Measurements from ENCODE around the gene ENC1. TPM values are rescaled to one million over a fixed set of nuclear protein-coding genes. Genes with fewer than 3 reads are reported as not detected.
A peak's percentile ranks its signal among the peaks of the same experiment; 100 is the strongest.

ENC1 gene
- total RNA-seq, 1 donor from 2014 or later, result 54.6 TPM

DNA sequence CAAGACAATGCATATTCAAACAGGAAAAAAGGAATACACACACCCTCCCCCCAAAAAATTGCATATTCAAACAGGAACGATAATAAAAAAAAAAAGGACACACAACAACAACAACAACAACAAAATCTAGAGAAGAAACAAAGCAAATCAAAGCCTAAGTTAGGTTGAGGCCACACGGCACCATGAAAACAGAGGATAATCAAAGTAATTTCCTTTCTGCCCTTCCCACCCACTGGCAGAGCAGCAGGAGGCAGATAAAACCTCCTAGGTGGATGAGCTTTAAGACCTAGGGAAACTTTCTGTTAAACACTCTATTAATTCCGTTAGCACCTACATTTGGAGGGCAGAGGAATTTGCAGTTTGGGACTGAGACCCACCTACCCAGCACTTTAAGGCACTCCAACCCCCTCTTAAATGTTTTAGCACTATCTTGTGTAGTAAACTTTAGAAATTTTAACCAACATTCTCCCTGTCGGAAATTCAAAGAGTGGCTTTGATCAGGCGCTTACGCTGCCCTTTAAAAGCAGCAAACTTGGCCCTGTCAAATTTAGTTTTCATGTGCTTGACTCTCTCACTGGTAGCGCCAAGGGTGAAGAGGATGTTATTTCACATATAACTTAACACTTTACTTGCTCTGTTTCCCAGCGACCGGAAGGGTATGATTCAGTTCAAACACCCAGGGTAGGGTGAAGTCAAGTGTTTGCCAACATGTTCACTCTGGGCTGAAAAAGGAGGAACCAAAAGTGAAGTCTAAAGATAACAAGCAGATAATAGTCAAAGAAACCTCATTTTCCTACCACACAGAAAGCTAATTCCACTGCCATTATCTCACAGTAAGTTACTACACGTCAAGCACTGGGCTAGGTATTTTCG, 9.2 kb downstream of the ENC1 start:
- peak; percentile 46 for DNase-seq

DNA sequence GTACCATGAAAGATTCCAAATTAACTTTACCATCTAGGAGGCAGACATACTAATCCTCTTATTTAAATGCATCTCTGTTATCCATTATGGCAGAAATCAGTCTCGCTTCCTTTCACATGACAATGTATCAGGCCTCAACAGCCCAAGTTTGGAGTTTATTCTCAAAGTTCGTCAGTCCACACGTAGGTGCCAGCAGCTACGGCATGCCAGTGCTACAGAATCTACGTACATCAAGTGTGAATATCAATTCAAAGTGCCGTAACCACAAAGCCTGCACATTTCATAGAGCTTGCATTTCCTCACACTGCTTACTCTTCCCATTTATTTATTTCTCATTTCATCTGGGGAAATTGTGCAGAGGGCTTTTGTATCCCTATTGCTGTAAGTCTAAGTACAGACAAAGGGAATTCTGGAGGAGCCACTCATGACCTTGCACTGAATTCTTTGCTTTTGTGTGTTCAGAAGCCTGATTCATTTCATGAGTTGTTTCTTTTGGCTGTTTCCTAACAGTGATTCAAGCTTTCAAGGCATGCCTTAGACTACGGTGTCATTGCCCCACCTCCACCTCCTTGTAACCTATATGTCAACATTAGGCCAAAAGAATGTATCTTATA, 10.0 kb downstream of the ENC1 start:
- DNase-seq, result peak; percentile 71

DNA sequence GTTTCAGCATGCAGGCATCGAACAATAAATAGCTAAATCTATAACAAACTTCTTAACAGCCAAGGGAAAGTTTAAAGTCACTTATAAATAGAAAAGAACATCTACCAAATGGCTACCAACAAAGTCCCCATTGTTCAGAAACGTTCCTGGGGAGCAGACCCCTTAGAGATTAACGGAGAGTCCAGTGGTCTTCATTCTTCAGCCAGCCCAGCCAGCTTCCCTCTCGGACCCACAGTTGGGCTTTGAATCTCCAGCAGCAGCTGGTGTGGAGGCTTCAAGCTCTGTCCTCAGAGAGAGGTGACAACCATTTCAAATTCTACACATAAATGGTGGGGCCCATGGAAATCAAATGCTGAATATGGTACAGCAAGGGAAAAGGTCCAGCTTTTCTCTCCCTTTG, 11.2 kb downstream of the ENC1 start:
- DNase-seq, result peak; percentile 87

DNA sequence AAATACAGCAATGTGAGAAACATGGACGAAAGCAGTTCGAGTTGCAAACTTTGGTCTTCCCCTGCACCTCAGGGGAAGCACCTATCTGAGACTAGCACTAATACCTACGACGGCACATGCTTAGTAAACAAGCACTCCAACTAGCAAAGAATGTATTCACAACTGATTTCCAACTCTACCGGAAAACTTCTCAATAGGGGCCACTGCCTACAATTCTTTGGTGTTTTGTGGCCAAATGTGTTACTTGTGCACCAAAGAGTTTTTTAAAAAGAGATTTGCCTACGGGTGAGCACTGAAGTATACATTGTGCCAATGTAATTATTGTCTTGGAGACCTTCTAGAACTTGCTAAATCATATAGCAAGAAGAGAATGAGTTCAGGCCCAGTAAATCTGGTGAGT, 12.2 kb downstream of the ENC1 start:
- no peak for DNase-seq

DNA sequence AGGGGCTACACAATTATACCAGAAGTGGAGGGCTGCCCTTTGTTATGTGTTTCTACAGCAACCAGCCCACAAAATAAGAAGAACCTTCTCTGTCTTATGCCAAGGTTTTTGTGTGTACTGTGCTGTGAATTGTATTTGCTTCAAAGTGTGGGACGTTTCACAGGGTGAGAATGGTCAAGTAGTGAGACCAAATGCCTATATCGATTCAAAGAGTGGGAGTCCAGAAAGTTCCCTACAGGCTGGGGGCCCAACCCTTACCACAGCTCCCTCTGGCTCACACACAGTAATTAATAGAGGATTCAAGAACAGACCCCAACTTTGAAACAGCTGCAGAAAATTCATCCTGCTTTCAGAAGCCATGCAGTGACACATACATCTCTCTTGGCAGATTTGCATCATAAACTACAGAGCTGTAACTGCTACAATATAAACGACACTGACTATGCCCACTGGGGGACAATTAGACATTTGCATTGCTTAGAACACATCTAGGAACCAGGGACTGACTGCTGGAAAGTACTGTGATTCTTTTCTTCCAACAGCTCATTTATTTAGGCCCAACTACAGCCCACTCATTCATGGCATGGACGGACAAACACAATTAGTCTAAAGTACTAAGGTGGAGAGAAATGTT, 12.8 kb downstream of the ENC1 start:
- DNase-seq, result peak; percentile 47

DNA sequence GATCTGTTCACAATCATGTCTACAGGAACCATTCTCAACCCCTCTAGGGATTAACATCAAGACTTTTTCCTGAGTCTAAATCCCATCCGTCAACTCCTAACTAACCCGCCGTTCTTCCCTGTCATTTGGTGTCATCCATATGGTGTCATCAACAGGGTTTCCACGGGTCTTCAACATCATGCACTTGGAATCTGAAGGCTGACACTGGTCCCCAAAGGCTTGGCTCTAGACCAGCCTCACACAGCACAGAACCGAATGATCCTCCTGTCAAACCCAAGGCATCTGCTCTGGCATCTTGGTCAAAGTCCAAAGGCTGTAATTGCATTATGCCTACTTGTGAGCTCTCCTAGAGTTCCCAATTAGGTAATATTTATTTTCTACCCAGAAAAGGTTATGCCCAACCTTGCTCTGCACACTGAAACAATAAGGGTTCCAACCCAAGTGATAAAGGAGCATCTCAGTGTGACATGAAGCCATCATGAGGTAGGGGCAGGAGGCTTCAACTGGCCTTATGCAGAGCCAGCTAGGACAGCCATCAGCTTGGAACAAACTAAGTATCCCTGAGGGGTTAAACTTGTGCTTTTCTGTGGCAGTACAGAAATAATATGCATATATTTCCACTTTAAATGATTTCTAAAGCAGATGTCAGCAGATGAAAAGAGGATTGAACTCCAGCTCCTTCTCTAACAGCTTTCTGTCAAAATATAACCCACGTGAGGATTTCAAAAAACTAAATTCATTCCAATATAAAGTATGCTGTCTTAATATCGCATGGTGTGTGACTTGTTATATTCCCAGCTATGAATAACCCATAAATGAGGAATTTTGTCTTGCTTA, 13.9 kb downstream of the ENC1 start:
- peak; percentile 63 for DNase-seq

DNA sequence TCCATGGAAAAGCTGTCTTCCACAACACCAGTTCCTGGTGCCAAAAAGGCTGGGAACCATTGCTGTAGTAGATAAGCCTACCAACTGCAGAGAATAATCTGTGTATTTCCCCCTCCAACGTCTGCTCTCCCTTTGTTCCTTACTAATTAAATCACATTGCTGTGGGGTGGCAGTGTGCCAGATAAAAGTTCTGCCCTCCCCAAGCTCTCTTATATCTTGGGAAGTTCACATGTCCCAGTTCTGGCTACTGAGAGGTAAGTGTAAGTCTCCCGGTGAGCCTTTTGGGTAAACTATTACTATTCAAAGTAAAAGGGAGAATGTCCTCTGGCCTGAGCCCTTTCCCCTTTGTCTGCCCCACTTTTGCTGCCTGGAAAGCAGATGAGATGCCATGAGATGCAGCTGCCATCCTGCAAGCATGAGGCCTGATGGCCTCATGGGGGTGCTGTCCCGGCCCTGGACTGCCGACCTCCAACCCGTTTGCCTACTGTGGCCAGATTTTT, 14.7 kb downstream of the ENC1 start:
- peak; percentile 60 for DNase-seq

DNA sequence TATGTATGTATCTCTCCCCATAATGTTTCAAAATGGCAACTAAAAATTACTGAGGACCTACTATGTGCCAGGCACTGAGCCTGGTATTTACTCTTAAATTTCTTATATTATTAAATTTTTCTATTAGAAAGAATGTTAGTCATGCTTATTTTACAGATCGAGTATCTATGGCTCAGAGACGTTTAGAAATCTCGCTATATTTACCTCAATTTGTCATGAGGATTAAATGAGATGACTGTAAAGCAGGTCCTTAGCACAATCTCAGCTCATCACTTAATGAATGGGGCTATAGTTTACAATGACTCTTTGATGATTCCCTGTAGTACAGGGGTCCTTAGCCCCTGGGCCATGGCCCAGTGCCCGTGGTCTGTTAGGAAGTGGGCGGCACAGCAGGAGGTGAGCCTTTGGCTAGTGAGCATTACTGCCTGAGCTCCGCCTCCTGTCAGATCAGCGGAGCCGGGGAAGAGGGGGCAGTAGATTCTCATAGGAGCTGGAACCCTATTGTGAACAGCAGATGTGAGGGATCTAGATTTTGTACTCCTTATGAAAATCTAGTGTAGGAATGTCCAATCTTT, 15.5 kb downstream of the ENC1 start:
- no peak for DNase-seq

DNA sequence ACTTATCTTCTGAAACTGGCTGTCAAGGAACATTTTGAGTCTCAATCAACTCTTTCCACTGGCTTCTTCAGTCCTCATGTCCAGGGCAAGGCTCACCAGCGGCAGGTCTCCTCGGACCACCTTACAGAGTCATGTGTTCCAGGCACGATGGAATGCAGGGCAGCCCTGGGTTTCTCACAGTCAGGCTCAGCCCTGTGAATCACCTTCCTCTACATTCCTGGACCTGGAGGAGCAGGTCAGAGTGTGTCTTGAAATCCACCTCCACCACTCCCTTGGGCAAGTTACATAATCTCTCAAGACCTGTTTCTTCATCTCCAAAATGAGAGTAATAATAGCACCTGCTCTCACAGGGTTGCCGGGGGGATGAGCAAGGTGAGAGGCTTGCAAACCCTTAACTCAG, 16.0 kb downstream of the ENC1 start:
- no peak for DNase-seq

DNA sequence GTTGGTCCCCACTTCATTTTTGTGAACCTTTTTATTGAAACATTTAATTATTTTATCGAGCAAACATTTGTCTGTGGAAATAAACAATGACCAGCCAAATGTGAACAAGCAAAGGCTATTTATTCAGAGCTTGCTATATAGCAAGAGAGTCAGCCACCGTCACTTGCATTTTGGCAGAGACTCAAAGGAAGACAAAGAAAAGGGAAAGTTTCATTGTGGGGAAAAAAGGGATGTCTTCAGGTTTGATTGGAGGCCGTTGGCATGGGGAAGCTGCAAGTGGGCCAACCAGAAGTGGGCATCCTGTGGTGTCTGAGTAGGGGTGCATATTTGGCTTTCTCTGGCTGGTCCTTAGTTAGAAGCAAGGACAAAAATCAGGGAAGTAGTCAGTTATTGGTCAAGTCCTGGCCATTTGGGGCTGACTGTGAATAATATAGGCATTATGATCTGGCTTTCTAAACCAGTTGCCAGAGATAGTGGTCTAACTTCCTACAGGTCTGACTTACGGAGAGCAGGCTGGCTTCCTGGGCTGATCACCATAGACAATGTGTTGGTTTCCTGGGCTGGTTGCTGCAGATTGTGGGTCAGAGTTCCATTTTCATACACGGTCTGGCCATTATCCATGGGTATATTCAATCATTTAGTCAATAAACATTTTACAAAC, 16.6 kb downstream of the ENC1 start:
- no peak for DNase-seq

DNA sequence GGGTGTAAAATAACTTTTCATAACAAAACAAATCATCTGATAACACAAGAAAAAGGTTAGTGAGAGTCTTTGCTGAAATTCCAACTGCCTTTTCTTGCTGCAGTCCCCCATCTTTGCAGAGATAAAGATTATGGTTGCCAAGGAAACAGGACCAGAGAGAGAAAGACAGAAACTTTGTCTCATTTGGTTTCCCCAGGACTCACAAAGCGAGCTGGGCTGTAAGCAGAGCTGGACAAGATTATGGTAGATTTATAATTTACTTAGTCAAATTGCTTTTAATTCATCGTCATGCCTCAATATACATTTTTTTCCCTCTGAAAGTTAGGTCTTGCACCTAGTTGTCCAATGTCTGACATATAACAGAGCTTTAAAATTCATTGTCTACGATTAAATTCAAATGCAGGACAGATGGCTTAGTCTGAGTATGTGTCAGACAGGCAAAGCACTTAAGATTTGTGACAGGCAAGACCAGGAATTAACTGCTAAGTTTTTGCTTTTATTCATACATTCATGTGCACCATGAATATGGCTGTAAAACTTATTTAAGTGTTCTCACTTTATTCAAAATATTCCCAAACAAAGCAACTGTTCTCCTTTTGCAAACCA, 17.4 kb downstream of the ENC1 start:
- no peak for DNase-seq

DNA sequence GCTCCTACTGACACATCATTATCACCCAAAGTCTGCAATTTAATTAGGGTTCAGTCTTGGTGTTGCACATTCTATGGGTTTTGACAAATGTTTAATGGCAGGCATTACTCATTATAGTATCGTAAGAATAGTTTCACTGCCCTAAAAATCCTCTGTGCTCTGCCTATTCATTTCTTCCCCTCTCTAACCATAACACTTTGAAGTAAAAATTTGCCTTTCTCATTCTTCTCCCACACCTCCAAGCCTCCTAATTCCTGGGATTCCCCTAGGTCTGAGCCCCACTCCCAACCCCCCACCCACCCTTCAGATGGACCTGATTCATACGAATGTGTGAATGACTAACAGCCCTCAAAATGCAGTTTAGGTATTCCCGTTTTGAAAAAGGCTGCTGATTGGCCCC, 18.4 kb downstream of the ENC1 start:
- no peak for DNase-seq

DNA sequence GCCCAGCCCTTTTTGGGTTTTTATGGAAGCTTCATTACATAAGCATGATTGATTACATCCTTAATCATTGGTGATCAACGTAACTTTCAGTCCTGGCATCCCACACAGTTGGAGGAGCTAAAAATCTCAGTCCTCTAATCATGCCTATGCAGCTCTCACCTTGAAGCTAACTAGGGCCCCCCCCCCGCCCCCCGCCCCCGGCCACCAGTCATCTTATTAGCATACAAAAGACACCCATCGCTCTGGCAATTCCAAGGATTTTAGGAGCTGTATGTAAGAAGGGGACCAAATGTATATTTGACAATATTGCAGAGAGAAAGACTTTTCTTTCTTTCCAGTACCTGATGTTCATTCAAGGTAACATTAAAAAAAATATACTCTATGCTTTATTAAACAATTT, 19.0 kb downstream of the ENC1 start:
- DNase-seq, result no peak

DNA sequence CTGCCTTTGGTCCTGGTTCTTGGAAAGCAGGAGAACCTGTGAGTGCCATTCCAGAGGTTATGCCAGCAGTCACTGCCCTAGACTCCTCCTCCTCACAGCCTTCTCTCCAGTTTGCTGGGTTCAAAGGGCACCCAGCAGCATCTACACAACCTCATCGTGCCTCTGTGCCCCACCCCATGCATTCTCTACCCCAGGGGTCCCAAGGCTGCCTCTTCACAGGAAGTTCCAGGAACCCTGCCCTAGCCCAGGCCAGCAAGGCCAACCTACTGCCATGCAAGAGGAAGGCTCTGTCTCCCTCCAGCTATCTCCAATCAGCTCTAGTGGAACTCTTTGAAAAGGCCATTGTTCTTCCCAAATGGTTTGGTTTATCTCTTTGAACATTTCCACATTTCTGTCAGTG, 21.2 kb downstream of the ENC1 start:
- DNase-seq, result no peak

DNA sequence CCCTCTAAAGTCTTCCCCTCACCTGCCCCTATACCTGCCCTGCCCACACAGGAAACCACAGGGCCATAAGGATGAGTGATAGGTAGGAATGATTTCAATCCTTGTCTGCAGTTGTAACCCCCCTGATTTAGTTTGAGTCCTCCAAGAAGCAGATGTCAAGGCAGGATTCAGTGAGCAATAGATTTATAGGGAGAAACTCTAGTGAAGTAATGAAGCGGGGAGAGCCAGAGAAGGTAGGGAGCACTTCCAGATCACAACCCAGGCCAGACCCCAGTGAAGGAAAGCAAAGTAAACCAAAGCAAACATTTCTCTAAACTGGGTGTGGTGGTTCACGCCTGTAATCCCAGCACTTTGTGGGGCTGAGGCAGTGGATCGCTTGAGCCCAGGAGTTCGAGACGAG, 22.4 kb downstream of the ENC1 start:
- DNase-seq, result no peak

DNA sequence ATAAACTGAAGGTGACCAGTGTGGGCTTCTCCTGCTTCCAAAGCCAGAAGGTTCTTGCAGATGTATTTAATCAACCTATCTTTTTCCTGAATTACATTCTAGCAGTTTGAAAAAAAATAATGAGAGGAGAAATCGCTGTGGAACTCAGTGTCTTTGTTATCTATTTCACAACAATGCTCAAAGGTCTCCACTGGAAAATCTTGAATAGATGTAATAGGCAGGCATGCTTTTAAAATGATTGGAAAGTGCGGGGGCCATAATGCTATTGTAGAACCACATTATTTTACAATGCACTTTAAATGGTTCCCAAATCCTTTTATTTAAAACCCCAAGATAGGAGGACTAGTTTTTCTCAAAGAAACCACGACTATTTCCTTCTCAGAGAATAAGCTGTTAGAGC, 23.3 kb downstream of the ENC1 start:
- no peak for DNase-seq

DNA sequence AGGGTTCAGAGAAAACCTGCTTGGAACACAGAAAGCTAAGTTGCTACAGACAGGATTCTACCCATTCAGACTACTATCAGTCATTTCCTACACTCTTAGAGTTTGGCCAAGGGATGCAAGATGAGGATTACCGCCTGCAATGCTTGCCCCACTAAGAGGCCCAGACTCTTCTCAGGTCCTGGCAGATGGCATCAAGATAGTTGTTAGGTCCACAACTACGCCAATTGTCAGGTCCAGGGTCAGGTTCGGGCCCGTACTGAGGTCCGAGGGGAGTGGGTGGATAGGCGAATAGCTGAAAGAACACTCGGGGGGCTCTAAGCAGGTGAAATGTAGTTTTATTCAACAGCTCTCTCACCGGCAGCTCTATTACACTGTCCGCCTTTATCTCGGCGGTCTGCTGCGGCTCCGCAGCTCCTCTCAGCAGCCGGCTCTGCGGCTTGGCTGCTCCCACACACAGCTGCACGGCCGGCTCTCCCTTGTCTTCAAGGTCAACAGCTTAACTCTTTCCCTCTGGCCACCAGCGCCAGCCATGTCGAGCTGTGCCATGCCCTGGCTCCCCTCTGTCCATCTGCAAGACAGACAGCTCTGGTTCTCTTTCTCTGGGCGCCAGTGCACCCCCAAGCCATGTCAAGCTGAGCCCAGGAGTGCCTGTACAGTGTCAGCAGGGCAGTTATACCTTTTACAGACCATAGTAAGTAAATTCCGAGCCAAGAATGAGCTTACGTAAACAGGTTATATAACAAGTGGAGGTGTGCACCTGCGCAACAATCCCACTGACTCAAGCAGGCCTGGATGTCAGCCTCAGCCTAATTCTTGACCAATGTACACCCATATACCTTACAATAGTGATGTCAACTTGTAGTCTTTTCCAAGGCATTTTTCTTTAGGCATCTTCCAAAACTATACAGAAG, 24.0 kb downstream of the ENC1 start:
- DNase-seq, result no peak

DNA sequence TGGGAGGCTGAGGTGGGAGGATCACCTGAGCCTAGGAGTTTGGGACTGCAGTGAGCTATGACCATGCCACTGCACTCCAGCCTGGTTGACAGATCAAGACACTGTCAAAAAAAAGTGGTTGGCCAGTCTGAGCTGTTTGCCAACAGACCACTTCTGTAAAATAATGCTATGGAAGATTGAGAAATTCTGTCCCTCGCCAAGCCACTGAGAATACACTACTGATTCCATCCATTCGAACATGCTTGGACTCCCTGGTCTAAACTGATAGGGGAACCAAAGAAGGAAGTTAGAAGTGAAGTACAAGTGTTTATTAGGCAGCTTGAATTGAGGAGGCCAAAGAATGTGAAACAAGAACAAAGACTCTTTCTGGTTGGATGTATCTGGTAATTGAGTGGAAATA, 27.2 kb downstream of the ENC1 start:
- DNase-seq, result no peak

DNA sequence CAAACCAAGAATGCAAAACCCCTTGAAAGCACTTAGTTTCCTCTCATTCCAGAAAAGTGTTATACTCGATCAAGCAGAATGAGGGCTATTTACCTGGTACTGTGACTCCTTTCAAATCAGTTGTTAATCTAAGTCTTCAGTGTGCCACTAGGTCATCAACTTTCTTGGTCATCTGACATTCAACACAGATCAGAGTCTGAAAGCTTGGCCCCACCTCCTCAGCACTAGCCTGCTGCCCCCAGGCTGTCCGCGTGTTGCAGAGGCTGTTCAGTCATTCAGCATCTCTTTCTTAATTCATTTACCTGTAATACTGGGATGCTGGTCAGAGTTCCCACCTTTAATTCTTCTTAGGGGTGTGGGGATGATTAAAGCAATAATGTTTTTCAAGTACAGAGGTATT, 28.5 kb downstream of the ENC1 start:
- DNase-seq, result no peak

Data from tongue (tissue), 2 donors.